IMR-90 (cell line): ENCODE data around the gene SORBS1. TPM values are rescaled to one million over a fixed set of nuclear protein-coding genes. Genes with fewer than 3 reads are reported as not detected.

Source experiments
- ATAC-seq: fragments of 200-7000 bp; cut with Tn5 transposase; 2 replicates; pipeline ENCODE4 v1.9.1; 2020; ENCODE audit warnings: low read depth, mild to moderate bottlenecking, moderate library complexity
- BruUV-seq: library from RNA; stranded (reverse); fragments of 400-500 nt; replicated peaks from 2 replicates; lab custom pipeline; 2021; lab: Mats Ljungman, UMichigan
- CTCF ChIA-PET: fragments of 300-600 bp; formaldehyde crosslinking; extraction: SDS; loops from one replicate; lab custom pipeline; 2021; ENCODE audit warnings: antibody characterized with exemption; lab: Yijun Ruan, JAX
- POLR2A ChIA-PET: fragments of 300-600 bp; sonication (Branson Sonifier 250); formaldehyde crosslinking; loops from one replicate; lab custom pipeline; 2022; ENCODE audit warnings: antibody characterized with exemption; ENCODE audit not compliant: unreplicated experiment; lab: Charles Lee
- DNase-seq: peaks from one replicate; pipeline ENCODE4 v3.0.0; 2013
- H2AFZ ChIP-seq: replicated peaks from 2 replicates; pipeline ENCODE3; 2013; ENCODE audit warnings: low read length, mild to moderate bottlenecking; ENCODE audit not compliant: poor library complexity
- H2AK5ac ChIP-seq: 2 replicates; pipeline ENCODE4 v1.6.1; 2013; ENCODE audit warnings: low read depth, low read length, inconsistent platforms
- H2AK9ac ChIP-seq: replicated peaks from 2 replicates; pipeline ENCODE3; 2013; ENCODE audit warnings: mild to moderate bottlenecking, low read depth, low read length, moderate library complexity; ENCODE audit not compliant: poor library complexity
- H2BK120ac ChIP-seq: 2 replicates; pipeline ENCODE4 v1.6.1; 2013; ENCODE audit warnings: low read depth, low read length, inconsistent platforms
- H2BK15ac ChIP-seq: 3 replicates; pipeline ENCODE4 v1.6.1; 2013; ENCODE audit warnings: low read depth, low read length, inconsistent platforms
- H2BK20ac ChIP-seq: 2 replicates; pipeline ENCODE4 v1.6.1; 2013; ENCODE audit warnings: low read depth, mild to moderate bottlenecking, inconsistent platforms, low read length, moderate library complexity
- H2BK5ac ChIP-seq: 2 replicates; pipeline ENCODE4 v1.6.1; 2013; ENCODE audit warnings: mild to moderate bottlenecking, low read depth, low read length, inconsistent platforms; ENCODE audit not compliant: poor library complexity, severe bottlenecking
- H3K14ac ChIP-seq: replicated peaks from 2 replicates; pipeline ENCODE4 v1.6.1; 2013; ENCODE audit warnings: low read depth, low read length, inconsistent platforms
- H3K18ac ChIP-seq: 2 replicates; pipeline ENCODE4 v1.6.1; 2013; ENCODE audit warnings: low read depth, low read length, control low read depth
- H3K23ac ChIP-seq: 2 replicates; pipeline ENCODE4 v1.6.1; 2013; ENCODE audit warnings: low read depth, low read length, inconsistent platforms
- H3K27ac ChIP-seq: 2 replicates; pipeline ENCODE4 v1.5.1; 2013; ENCODE audit warnings: mild to moderate bottlenecking, control low read depth, low read length; ENCODE audit not compliant: insufficient read depth
- H3K27me3 ChIP-seq: 2 replicates; pipeline ENCODE4 v1.6.1; 2013; ENCODE audit warnings: low read length; ENCODE audit not compliant: control insufficient read depth, insufficient read depth
- H3K36me3 ChIP-seq: 2 replicates; pipeline ENCODE4 v1.6.1; 2013; ENCODE audit warnings: low read length, mixed read lengths; ENCODE audit not compliant: control insufficient read depth, insufficient read depth
- H3K4ac ChIP-seq: 2 replicates; pipeline ENCODE4 v1.6.1; 2013; ENCODE audit warnings: low read depth, low read length, inconsistent platforms
- H3K4me1 ChIP-seq: 2 replicates; pipeline ENCODE4 v1.6.1; 2013; ENCODE audit warnings: low read length, mixed read lengths; ENCODE audit not compliant: control insufficient read depth, insufficient read depth
- H3K4me2 ChIP-seq: 2 replicates; pipeline ENCODE4 v1.6.1; 2013; ENCODE audit warnings: low read depth, mild to moderate bottlenecking, control low read depth, low read length, moderate library complexity
- H3K4me3 ChIP-seq: 2 replicates; pipeline ENCODE4 v1.5.1; 2013; ENCODE audit warnings: low read depth, mild to moderate bottlenecking, control low read depth, low read length, moderate library complexity; ENCODE audit not compliant: insufficient read depth
- H3K56ac ChIP-seq: 2 replicates; pipeline ENCODE4 v1.6.1; 2013; ENCODE audit warnings: low read length, inconsistent platforms; ENCODE audit not compliant: insufficient read depth; ENCODE audit errors: extremely low read depth
- H3K79me1 ChIP-seq, 2 experiments: 2 replicates each; pipeline ENCODE4 v1.6.1; 2013; ENCODE audit warnings: low read length in 2 of 2, inconsistent platforms in 1 of 2, low read depth in 1 of 2
- H3K9ac ChIP-seq: 2 replicates; pipeline ENCODE4 v1.6.1; 2013; ENCODE audit warnings: low read depth, low read length, control low read depth
- H3K9me1 ChIP-seq: 2 replicates; pipeline ENCODE4 v1.6.1; 2013; ENCODE audit warnings: low read length, inconsistent platforms; ENCODE audit not compliant: insufficient read depth
- H3K9me3 ChIP-seq: 2 replicates; pipeline ENCODE4 v1.6.1; 2013; ENCODE audit warnings: low read length; ENCODE audit not compliant: control insufficient read depth, insufficient read depth
- H4K20me1 ChIP-seq: 2 replicates; pipeline ENCODE4 v1.6.1; 2013; ENCODE audit warnings: low read length, inconsistent platforms; ENCODE audit not compliant: insufficient read depth
- H4K5ac ChIP-seq: 2 replicates; pipeline ENCODE4 v1.6.1; 2013; ENCODE audit warnings: mild to moderate bottlenecking, low read depth, low read length, control low read depth
- H4K8ac ChIP-seq, 2 experiments: 2 replicates each; pipeline ENCODE4 v1.6.1; 2013; ENCODE audit warnings: low read depth in 2 of 2, low read length in 2 of 2, control low read depth in 1 of 2, inconsistent platforms in 1 of 2
- H4K91ac ChIP-seq: 2 replicates; pipeline ENCODE4 v1.6.1; 2013; ENCODE audit warnings: low read depth, low read length, inconsistent platforms; ENCODE audit not compliant: insufficient read depth
- BHLHE40 ChIP-seq: fragments of 150-350 bp; IDR thresholded peaks from 2 replicates; pipeline ENCODE4 v1.6.1; 2016; ENCODE audit warnings: mild to moderate bottlenecking, low read depth, low read length
- CEBPB ChIP-seq: IDR thresholded peaks from 2 replicates; pipeline ENCODE4 v1.6.1; 2012; ENCODE audit warnings: low read depth, low read length, improper control_type of control experiment
- CHD1 ChIP-seq: IDR thresholded peaks from 2 replicates; pipeline ENCODE4 v1.6.1; 2012; ENCODE audit warnings: low read depth, low read length, improper control_type of control experiment
- CTCF ChIP-seq: conservative IDR thresholded peaks from 2 replicates; pipeline ENCODE4 v1.5.1; 2012; ENCODE audit warnings: mild to moderate bottlenecking, low read depth, low read length, improper control_type of control experiment
- MAFK ChIP-seq: IDR thresholded peaks from 2 replicates; pipeline ENCODE4 v1.6.1; 2012; ENCODE audit warnings: low read depth, low read length, improper control_type of control experiment
- MAZ ChIP-seq: IDR thresholded peaks from 2 replicates; pipeline ENCODE4 v1.6.1; 2012; ENCODE audit warnings: low read depth, mild to moderate bottlenecking, low read length, improper control_type of control experiment, moderate library complexity, borderline replicate concordance
- MXI1 ChIP-seq: IDR thresholded peaks from 2 replicates; pipeline ENCODE4 v1.6.1; 2012; ENCODE audit warnings: low read depth, mild to moderate bottlenecking, low read length, moderate library complexity, borderline replicate concordance
- NFE2L2 ChIP-seq: fragments of 150-350 bp; IDR thresholded peaks from 2 replicates; pipeline ENCODE4 v1.6.1; 2016; ENCODE audit warnings: low read depth, mild to moderate bottlenecking, low read length
- POLR2A ChIP-seq: IDR thresholded peaks from 2 replicates; pipeline ENCODE4 v1.6.1; 2012; ENCODE audit warnings: mild to moderate bottlenecking, low read depth, low read length
- RAD21 ChIP-seq: IDR thresholded peaks from 2 replicates; pipeline ENCODE4 v1.6.1; 2012; ENCODE audit warnings: low read length, improper control_type of control experiment
- RCOR1 ChIP-seq: IDR thresholded peaks from 2 replicates; pipeline ENCODE4 v1.6.1; 2012; ENCODE audit warnings: mild to moderate bottlenecking, low read length, improper control_type of control experiment; ENCODE audit not compliant: insufficient replicate concordance
- SMC3 ChIP-seq: fragments of 150-350 bp; IDR thresholded peaks from 2 replicates; pipeline ENCODE4 v1.6.1; 2016; ENCODE audit warnings: low read depth, mild to moderate bottlenecking, antibody characterized with exemption, low read length, moderate library complexity
- WGBS, 2 experiments: methylation state at CpG; one replicate each; pipeline versions ENCODE4 v1.1.5 to v1.1.7; 2013; ENCODE audit warnings: missing lambda C conversion rate in 2 of 2; ENCODE audit not compliant: insufficient read length in 1 of 2; ENCODE audit errors: extremely low coverage in 2 of 2; 5-methylcytosine and 5-hydroxymethylcytosine counted together
- dilution Hi-C: fragments of 300-500 bp; cut with HindIII; formaldehyde crosslinking; loops from one replicate; pipeline ENCODE4 v1.14.3; 2018; ENCODE audit warnings: low sequenced_read_pairs; ENCODE audit not compliant: unreplicated experiment
- in situ Hi-C: fragments of 300-500 bp; cut with MboI; formaldehyde crosslinking; loops from 3 replicates; pipeline ENCODE4 v1.14.3; 2019; ENCODE audit warnings: low sequenced_read_pairs, inconsistent platforms, mixed read lengths
- intact Hi-C: fragments of 100-400 bp; cut with micrococcal nuclease; formaldehyde crosslinking; loops from 2 replicates; pipeline ENCODE4 v1.10.0; 2022
- polyA plus RNA-seq, 3 experiments: library from polyadenylated mRNA; depleted of rRNA; stranded (reverse); fragments of >200 nt; gene quantifications; 2 replicates each; pipeline ENCODE4 v1.2.3, GENCODE V29; 2012; ENCODE audit warnings: low replicate concordance in 1 of 3
- total RNA-seq: library from RNA; depleted of rRNA; stranded (reverse); fragments of >200 nt; gene quantifications from 2 replicates; pipeline ENCODE4 v1.2.3, GENCODE V29; 2012
- TF ChIP-seq, protein P1 (sequence below): fragments of 150-350 bp; IDR thresholded peaks from 2 replicates; pipeline ENCODE4 v1.6.1; 2016; ENCODE audit warnings: low read depth, mild to moderate bottlenecking, low read length, moderate library complexity, borderline replicate concordance
- TF ChIP-seq, protein P2 (sequence below): fragments of 150-350 bp; IDR thresholded peaks from 2 replicates; pipeline ENCODE4 v1.6.1; 2017; ENCODE audit warnings: mild to moderate bottlenecking, antibody characterized with exemption, low read length, low read depth

Gene SORBS1
- total and polyA plus RNA-seq, 2 of the 4 experiments (the other 2 are of a cell fraction), result 0.18 to 0.32 TPM

DNA sequence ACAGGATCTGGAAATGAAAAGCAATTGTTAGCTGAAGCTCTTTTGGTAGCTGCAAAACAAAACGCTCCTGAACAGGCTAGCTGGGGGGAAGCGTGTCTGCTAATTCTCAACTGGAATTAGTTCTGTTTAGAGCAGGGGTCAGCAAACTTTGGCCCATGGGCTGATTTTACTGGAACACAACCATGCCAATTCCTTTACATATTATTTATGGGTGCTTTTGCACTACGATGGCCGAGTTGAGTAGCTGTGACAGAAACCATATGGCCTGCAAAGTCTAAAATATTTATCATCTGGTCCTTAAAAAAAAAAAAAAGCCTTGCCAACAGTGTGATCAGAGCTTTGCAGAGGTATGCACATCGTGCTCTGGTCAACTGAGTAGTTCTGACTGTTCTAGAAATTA is 162.0 kb downstream of the SORBS1 start:
- no peaks in the 10 kb centered on the region for H3K36me3 ChIP-seq
- no peak overlapping the region for H2BK20ac ChIP-seq
- intact Hi-C loops, result no loop called here
- no peak overlapping the region for H3K27ac ChIP-seq
- H2BK120ac ChIP-seq, result no peak overlapping the region
- dilution Hi-C loops, result no loop called here
- no TSS peak for BruUV-seq
- no peak overlapping the region for H4K91ac ChIP-seq
- no peak overlapping the region for H4K5ac ChIP-seq
- H4K8ac ChIP-seq, result no peak overlapping the region
- no peak overlapping the region for H2BK15ac ChIP-seq
- no peaks in the 10 kb centered on the region; the same call in 1 of the 2 replicates for H3K27me3 ChIP-seq
- ChIA-PET CTCF (interaction anchor here (1.3 kb wide), 1 partner anchor 31 kb away, joined by 5 read pairs; no protein-coding TSS in a partner anchor), POLR2A (no interaction called here)
- no CpG with 5 or more reads among the region's 5 CpGs for WGBS, 2 experiments
- H3K9me3 ChIP-seq, result no peaks in the 10 kb centered on the region
- no peak overlapping the region for H3K4ac ChIP-seq
- H3K14ac ChIP-seq, result no peak overlapping the region
- H2AK5ac ChIP-seq, result no peak overlapping the region
- no peak for ATAC-seq
- H3K79me1 ChIP-seq, result no peaks in the 10 kb centered on the region
- H3K4me2 ChIP-seq, result no peak overlapping the region
- H3K9ac ChIP-seq, result no peak overlapping the region
- no peak overlapping the region for H3K23ac ChIP-seq
- no peak for TF ChIP-seq MXI1
- TF ChIP-seq, protein P1, sequence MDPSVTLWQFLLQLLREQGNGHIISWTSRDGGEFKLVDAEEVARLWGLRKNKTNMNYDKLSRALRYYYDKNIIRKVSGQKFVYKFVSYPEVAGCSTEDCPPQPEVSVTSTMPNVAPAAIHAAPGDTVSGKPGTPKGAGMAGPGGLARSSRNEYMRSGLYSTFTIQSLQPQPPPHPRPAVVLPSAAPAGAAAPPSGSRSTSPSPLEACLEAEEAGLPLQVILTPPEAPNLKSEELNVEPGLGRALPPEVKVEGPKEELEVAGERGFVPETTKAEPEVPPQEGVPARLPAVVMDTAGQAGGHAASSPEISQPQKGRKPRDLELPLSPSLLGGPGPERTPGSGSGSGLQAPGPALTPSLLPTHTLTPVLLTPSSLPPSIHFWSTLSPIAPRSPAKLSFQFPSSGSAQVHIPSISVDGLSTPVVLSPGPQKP, result no peak
- no peak for TF ChIP-seq RCOR1
- TF ChIP-seq CHD1, result no peak
- TF ChIP-seq, protein P2, sequence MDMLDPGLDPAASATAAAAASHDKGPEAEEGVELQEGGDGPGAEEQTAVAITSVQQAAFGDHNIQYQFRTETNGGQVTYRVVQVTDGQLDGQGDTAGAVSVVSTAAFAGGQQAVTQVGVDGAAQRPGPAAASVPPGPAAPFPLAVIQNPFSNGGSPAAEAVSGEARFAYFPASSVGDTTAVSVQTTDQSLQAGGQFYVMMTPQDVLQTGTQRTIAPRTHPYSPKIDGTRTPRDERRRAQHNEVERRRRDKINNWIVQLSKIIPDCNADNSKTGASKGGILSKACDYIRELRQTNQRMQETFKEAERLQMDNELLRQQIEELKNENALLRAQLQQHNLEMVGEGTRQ, result no peak
- TF ChIP-seq CEBPB, result no peak
- no peak for TF ChIP-seq POLR2A
- no peak for TF ChIP-seq BHLHE40
- no peak for TF ChIP-seq MAFK
- TF ChIP-seq CTCF, result no peak
- TF ChIP-seq MAZ, result no peak
- no peak for TF ChIP-seq RAD21
- TF ChIP-seq SMC3, result no peak
- no peak for TF ChIP-seq NFE2L2
- no peak overlapping the region for H3K4me3 ChIP-seq
- in situ Hi-C loops, result no loop called here
- no peak overlapping the region for H2BK5ac ChIP-seq
- no peaks in the 10 kb centered on the region for H3K4me1 ChIP-seq
- no peak overlapping the region for H3K18ac ChIP-seq
- no peak overlapping the region for H2AK9ac ChIP-seq
- H3K9me1 ChIP-seq, result no peaks in the 10 kb centered on the region
- no peak overlapping the region for H3K56ac ChIP-seq
- DNase-seq, result no peak
- no peaks in the 10 kb centered on the region for H4K20me1 ChIP-seq
- H2AFZ ChIP-seq, result no peak overlapping the region
